NCI-H82 (cell line): ENCODE results near the gene SERPINB11.
A peak's percentile ranks its signal among the peaks of the same experiment; 100 is the strongest.
"Not testable (repeated sequence)": the region's sequence is repeated elsewhere in the genome, so short reads cannot be mapped to it uniquely, and the experiment has no call there.

Experiments
- DNase-seq: peaks from one replicate; lab custom pipeline; 2025; lab: John Stamatoyannopoulos, UW

The SERPINB11 gene, protein sequence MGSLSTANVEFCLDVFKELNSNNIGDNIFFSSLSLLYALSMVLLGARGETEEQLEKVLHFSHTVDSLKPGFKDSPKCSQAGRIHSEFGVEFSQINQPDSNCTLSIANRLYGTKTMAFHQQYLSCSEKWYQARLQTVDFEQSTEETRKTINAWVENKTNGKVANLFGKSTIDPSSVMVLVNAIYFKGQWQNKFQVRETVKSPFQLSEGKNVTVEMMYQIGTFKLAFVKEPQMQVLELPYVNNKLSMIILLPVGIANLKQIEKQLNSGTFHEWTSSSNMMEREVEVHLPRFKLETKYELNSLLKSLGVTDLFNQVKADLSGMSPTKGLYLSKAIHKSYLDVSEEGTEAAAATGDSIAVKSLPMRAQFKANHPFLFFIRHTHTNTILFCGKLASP

DNA sequence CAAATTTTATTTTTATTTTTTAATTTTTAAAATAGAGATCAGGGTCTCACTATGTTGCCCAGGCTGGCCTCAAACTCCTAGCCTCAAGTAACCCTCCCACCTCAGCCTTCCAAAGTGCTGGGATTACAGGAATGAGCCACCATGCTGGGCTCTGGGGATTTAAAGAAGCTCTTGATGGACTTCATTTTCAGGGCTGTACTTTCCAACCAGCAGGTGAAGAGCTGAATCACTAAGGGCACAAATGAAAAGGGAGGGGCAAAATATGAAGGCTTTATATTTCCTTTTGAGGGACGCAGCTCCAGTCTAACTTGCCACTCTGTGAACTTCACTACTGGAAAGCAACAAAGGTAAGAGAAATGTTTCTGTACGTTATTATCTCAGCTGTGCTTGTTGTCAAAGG, at the start of gene SERPINB11:
SERPINB11 (plus strand) TSS at position 301 of the 400 bp plus-strand sequence. CDS start 7,234 bp downstream, outside the sequence.
- DNase-seq: no peak

DNA sequence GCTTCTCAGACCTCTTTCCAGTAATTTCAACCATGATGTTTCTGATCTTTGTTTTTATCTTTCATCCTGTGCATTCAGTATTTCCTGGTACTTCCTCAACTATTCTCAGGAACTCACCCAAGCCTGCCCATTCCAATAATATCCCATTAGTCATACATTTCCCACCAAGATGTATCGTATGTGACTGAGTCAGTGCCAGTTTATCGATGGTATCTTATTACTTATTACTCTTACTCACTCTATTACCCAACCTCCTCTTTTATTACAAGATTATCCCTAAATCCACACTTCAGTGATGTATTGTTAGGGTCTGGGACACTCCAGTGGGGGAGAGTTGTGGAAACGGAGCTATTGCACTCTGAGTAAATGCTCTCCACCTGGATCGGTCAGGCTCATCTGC, 43.8 kb upstream of the SERPINB11 start:
- not testable (repeated sequence) for DNase-seq

DNA sequence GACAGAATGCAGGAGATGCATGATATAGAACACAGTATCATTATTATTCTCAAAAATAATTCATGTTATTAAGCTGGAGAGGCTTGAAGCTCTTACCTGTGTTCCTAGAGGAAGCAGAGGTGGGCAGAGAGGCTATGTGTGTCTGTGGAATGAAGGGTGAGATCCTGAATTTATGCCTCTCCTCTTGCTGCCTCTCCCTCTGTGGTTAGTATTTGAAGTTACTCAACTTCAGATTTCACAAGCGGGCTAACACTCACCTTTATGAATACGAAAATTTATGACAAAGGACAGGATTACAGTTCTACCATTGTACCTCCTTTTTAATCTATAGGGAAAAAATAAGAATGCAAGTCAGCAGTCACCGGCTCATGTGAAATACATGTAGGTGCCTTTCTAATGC, 41.0 kb upstream of the SERPINB11 start, which contains the start of gene SERPINB3:
SERPINB3 (minus strand) TSS at position 144 of the 400 bp plus-strand sequence. CDS start 677 bp downstream, outside the sequence.
- DNase-seq: not testable (repeated sequence)

DNA sequence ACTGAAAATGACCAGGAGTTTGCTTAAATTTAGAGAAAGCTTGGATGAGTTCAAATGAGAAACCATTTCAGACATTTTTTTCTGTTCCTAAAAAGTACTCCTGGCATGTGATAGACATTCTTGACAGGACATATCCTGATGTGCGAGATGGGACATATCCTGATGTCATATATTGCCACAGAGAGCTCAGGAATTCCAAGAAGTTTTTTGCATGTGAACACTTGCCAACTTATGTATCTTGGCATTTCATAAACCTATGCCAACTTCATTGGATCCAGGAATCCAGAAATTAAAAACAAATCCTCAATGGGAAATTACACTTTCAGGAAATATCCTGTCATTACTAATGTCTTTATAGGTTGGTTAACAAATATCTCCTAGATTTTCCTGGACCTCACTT, 38.2 kb upstream of the SERPINB11 start:
- DNase-seq: no peak

DNA sequence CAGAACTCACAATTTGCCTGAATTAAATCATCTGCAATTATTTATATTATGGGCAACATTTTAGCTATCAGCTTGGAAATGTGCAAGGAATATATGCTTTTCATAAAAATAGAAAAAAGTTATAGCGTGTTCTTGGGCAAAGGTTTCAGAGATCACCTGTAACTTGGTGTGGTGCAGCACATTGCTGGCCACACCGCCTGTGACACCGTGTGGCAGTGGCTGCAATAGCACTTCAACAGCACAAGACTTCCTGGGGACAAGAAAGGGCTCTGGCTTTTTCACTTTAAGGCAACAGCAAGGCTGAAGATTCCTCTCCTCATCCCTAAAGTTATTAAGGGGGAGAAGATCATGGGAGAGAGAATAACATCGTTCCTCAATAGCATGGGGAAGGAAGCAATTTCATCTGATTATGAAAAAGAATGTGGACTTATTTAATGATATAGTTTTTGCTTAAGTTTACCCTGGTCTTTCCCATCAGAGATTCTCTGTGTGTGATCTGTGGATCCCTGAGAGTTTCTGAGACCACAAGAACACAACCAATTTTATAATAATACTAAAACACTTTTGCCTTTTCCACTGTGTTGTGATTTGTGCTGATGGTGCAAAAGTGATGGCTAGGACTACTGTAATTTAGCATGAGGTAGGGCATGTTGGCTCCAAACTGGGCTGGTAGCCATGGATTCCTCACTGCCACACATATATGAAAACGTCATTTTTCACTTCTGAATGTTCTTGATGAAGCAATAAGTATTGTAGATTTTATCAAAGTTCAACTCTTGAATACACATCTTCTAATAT, 26.0 kb upstream of the SERPINB11 start:
- peak; percentile 49 for DNase-seq

DNA sequence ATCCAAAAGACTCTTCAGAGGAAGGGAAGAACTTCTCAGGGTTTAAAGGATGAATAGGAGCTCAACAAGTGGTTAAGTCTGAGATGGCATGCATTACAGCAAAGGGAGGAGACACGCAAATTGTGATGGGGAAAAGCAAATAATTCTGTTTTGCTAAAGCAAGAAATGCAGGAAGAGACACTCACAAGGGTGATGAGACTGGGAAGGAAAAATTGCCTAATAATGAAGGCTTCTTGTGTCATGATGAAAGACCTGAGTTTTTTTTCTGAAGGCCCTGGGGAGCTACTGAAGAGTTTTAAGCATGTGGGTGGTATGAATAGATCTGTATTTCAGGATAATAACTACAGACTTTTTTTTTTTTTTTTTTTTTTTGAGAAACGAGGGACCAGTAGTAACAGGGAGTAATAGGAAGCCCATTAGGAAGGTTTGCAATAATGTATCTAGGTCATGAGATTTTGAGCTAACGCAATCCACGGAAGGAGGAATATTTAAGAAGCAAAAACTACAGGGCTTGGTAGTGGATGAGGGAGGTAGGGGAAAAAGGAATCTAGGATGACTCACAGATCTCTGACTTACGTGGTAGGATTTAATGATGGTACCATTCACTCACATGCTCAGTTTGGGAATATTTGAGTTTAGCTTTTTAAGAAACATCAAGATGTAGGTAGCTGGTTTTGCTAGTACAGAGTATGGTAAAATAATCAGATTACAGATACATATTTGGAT, 25.1 kb upstream of the SERPINB11 start:
- DNase-seq: no peak

DNA sequence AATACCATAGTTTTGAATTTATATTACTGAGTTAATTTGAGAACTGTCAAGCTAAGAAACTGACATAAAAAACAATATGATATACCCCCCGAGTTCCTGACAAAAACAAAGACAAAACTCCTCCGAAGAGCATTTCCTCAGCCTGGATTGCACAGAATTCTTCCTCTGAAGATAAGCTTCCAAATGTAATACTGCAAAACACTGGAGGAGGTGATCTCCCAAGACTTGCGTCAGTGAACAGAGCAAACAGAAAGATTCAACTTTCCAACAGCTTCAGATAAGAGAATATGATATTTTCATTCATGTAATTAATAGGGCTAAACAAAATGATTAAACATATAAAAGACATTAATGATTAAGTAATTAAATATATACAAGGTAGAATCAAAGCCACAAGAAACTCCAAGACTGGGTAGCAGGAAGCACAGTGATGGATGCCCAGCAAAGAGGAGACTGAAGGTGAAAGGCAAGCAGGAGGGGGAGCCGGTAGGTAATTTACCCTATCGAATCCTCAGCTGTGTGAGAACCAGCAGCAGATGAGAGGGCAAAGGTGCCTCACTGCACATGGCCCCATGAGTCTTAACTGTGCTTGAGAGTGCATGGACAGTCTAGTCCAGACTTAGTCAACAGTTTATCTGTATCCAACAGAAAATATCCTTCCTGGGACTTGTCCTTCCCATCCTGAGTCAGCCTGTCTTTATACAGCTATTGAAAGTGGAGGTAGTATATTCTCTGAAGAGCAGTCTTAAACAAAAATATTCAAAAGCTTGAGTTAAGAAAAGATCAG, 22.7 kb upstream of the SERPINB11 start:
- no peak for DNase-seq

DNA sequence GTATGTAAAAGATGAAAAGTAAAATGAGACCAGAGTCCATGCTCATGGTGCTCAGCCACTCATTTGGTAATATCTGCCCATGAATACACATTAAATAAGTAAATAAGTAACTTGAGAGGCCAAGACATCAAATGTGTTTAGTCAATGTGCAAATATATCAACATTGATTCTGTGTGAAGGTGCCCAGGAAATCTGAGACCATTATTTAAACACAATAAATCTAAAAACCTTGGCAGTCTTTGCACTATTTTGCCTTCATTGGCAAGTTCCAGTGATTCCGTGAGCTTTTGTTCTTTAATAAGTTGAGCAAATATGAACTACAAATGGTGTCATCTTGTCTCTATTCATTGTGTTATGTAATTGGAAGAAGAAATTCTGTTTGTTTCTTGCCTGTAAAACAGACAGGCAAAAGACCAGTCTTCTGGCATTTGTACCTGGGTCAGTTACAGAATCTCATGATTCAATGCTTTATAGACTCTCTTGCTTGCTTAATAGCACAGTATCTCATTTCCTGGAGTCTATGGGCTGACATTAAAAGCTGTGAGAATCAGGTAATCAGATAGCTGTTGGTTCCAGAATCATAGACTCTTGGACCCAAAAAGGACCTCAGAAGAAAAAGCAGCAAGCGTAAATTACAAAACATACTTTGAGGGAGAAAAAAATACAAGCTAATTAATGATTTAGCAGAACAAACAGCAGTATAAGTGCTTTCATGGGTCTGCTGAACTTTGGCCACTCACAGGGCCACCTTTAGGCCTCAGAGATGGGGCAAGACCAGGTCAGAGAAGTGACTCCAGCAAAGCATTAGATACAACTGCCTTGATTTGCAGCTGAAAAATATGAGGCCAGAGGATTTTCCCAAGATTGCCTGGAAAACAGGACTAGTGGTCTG, 21.1 kb upstream of the SERPINB11 start:
- DNase-seq: no peak

DNA sequence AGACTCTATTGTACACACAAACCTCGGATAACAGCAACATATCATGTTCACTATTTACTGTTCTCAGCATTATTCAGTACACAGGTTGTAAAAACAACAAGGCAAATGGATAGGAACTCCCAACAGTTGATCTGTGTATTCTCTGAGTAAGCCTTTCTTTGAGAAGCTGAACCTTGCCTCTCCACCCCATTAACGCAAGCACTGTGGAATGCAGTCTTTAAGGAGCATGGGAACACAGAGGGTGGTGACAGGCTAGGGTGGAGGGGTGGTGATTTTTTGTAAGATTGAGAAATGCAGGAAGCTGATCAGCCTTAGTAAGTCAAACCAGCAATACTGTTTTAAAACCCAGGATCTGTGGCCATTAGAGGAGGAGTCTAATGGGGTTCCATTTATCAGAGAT, 19.6 kb upstream of the SERPINB11 start:
- no peak for DNase-seq

DNA sequence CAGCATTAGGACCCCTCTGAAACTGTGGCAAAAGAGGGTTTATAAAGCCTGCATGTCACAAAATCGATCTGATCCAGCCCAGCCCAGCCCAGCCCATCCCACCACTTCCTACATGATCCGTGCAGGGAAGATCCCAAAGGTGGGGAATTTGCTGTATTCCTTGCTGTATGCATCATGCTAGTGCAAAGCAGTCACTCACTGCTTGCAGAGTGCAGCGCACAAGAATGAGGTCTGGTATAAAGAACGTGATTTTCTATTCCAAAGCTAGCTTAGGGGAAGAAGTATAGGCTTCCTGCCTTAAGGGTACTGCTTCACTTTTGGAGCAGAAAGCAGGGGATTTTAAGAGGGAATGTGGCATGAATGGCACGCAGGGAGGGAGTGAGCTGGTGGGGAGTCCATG, 18.9 kb upstream of the SERPINB11 start:
- DNase-seq: no peak

DNA sequence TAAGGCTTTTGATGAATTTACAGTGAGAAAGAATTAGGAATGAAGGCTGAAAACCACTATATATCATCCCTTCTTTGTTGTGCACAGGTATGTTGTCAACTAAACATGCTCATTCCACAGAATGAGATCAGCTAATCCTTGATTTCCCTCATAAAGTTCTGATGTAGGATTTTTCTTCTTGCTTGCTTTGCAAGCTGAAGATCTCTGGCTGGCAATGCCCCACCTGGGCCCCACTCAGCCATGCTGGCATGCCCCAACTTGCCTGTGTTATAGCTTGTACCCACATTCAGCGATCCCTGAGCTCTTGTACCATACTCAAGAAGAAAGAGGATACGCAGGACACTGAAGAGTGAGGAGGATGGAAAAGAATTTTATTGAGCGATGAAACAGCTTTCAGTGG, 18.0 kb upstream of the SERPINB11 start:
- DNase-seq: no peak

DNA sequence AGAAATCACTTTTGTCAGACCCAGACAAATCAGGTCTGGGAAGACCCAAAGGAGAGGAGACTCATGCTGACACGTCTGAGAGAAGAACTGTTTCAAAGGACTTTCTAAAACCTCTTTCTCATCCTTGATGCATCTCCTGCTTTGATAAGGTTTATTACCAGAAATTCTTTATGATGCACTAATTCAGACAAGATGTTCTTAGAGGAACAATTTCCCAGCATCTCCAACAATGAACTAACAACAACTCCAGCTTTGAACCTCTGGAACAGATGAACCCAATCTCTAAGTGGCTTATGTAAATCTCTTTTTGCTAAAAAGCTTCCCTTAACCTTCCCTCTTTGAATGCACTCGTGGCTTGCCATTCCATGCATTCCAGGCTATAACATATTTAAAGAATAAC, 15.9 kb upstream of the SERPINB11 start:
- no peak for DNase-seq

DNA sequence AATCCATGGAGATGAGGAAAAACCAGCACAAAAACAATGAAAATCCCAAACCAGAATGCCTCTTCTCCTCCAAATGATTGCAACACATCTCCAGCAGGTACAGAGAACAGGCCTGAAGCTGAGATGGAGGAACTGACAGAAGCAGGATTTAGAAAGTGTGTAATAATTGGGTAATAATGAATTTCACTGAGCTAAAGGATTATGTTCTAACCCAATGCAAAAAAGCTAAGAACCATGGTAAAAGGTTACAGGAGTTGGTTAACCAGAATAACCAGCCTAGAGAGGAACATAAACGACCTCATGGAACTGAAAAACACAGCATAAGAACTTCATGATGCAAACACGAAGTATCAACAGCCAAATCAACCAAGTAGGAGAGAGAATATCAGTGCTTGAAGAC, 13.7 kb upstream of the SERPINB11 start:
- no peak for DNase-seq

DNA sequence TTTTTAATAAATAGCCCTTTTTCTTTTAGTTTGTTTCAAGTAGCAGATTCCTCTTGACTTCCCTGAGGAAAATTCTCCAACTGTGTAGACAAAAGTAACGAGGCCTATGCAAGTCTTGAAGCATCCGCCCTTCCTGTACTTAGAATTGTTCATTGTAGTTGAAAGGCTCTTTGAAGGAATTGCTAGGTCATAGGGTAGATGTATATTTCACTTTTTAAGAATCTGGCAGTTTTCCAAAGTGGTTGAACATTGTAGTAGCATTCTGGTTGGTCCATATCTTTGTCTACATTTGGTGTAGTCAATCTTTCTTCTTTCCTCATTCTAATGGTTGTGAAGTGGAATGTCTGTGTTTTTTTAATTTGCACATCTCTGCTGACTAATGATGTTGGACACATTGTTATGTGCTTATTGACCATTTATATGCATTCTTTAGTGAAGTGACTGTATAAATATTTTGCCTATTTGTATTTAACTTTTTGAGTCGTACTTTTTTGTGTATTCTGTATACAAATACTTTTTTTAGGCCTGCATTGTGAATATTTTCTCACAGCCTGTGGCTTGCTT, 5.6 kb upstream of the SERPINB11 start:
- DNase-seq: no peak

DNA sequence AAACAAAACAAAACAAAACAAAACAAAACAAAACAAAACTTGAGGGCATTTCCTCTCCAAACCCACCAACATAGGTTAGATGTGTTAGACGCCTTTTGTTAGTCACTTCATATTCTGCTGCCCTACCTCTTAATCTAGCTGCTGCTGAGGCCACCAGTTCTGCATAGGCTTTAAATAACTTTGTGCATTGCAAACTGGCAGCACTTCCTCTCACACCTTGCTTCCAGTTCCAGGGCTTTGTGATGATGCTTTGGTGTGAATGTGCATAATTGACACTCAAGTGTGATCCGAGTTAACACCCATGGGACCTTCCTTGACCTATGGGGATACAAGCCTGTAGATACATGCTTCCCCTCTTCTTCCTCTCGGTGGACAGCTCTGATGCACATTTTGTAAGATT, 2.3 kb upstream of the SERPINB11 start:
- DNase-seq: no peak

DNA sequence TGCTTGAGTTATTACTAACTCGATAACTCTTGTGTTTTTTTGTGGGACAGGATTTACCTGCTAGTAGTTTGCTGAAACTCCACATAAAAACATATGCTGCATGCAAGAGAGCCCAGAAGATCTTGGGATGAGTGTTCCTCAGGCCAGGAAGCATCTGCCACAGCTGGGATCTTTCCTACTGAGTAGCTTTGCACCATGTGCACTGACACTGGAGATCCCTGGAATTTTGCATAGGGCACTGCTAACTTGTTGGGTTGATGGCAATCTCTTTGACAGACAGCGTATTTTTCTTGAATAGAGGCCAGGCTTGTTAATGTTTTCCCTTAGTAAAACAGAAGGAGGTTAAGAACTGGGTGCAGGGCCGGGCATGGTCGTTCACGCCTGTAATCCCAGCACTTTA, 808 bp upstream of the SERPINB11 start:
- no peak for DNase-seq

DNA sequence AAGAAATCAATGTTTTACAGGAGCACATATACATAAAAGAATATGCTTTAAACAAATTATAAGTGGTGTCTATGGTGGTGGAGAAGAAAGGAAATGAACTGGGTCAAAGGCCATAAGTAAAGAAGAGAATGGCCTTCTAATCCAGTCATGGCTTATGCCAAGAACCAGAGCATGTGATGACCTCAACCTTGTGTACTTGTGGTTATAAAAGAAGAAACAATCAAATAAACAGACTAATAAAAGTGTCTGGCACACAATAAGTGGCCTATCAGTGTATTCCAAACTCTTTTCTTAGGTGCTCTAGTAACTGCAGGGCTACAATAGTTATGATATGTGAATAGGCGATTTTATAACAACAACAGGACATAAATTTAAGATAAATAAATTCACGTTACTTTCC, 2.6 kb downstream of the SERPINB11 start:
- no peak for DNase-seq

DNA sequence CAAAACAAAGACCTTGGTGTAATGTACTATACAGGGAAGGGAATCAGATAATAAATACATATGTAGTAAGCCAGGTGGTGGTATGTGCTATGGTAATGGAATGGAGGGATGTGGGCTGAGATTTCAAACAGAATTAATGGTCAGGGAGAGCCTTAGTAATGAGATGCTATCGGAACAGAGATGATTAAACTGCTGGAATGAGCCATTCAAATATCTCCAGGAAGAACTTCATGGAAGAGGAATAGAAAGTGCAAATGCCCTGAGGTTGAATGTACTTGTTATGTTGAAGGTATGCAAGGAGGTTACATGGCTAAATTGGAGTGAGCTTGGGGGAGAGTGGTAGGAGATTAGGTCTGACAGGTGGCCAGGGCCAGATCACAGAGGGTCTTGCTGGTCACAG, 5.1 kb downstream of the SERPINB11 start:
- no peak for DNase-seq

DNA sequence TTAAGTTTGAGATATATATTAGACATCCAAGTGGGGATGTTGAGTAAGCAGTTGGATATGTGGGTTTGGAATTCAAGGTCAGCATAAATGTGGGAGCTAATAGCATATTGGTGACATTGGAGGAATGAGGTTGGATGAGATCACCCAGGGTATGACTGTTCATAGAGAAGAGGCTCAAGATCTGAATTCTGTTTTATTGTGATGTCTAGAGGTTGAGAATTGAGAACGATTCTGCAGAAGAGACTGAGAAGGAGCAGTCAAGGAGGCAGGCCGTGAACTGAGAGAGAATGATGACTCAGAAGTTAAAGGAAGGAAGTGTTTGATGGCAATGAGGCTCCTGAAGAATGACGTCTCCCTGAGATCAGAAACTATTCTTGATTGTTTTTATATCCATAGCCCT, 5.9 kb downstream of the SERPINB11 start:
- no peak for DNase-seq
